Hepatocyte (in vitro differentiated cells): ENCODE results near the gene RPS21.

Experiments used
- CTCF ChIP-seq: fragments of 200-600 bp; sonication (generic); IDR thresholded peaks from 2 replicates; pipeline ENCODE4 v1.5.1; 2016; ENCODE audit warnings: antibody characterized with exemption, mild to moderate bottlenecking; ENCODE audit not compliant: poor library complexity
- EZH2phosphoT487 ChIP-seq: fragments of 200-600 bp; sonication (generic); IDR thresholded peaks from one replicate; pipeline ENCODE4 v1.6.1; 2018; ENCODE audit warnings: antibody characterized with exemption, mild to moderate bottlenecking, low read depth, moderate library complexity; ENCODE audit not compliant: unreplicated experiment, severe bottlenecking

DNA sequence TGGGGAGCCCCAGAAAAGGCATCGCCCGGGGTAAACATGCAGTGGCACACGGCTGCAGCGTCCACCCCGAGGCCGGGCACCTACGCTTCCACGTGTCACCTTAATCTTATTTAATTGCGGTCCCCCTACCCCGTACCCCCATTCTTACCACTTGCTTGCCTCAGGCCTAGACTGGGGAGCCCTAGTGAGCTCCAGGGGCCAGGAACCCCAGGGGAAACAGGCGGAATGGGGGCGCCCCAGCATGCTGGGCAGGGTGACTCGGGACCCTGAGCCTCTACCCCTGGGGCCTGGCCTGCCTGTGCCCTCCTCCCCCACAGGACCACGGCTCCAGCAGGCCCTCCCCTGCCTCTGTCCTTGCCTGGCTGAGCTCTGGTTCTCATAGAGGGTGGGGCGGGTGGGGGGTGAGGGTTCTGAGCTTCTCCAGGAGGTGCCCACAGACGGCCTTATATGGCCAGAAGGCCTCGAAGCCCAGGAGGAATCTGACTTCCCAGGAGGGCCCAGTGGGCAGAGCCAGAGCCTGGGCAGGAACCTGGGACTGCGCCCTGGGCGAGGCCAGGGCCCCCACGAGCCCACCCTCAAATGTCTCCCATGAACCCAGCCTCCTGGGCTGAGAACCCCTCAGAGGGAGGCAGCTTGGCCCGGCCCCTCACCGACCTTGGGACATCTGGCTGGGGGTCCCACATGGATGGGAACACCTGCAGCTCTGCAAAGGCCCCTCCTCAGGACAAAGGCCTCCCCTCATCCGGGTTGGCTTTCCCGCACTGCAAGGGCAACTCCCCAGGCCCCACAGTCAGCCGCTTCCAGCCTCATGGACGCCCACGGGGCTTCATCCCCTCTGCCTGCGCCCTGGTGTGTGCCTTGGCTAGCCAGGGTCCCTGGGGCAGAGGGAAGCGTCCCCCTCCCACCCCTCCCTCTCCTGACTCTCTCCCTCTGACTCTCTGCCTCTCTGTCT lies 14.6 kb upstream of the RPS21 start:
- TF ChIP-seq CTCF (no peak), EZH2phosphoT487 (no peak)
